ENCODE results near the gene PTX3.

Gene PTX3

DNA sequence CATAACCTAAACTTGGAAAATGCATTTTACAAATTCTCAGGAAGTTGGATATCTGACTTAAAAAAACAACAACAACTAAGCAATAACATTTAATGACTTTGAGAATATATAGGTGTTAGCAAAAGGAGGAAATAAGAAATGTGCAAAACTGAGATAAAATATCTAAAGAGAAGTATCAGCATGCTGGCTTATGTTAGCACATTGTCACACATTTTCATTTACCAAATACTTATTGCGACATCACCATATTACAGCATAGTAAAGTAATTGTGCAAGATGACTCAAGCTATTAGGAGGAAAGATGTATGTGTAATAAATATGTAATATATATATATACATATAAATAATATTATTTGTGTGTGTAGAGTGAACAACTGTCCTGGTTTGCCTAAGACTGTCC is 9.2 kb downstream of the PTX3 start:
- Histone ChIP-seq H3K27ac (ENCODE audit: low read depth, low read length) (peak overlapping the region; percentile 77), H3K27me3 (ENCODE audit: insufficient read depth, low read length) (no peaks in the 10 kb centered on the region), H3K36me3 (ENCODE audit: insufficient read depth, low read length) (peaks cover 20% of the 10 kb centered on the region), H3K4me1 (ENCODE audit: control insufficient read depth, insufficient read depth, low read length, unreplicated experiment) (peaks cover 40% of the 10 kb centered on the region), H2AFZ (ENCODE audit: low read length, unreplicated experiment) (no peak overlapping the region), H3K79me2 (ENCODE audit: control insufficient read depth, insufficient read depth, low read length, unreplicated experiment) (peaks cover 12% of the 10 kb centered on the region), H3K4me3 (ENCODE audit: low read depth, low read length) (no peak overlapping the region)

DNA sequence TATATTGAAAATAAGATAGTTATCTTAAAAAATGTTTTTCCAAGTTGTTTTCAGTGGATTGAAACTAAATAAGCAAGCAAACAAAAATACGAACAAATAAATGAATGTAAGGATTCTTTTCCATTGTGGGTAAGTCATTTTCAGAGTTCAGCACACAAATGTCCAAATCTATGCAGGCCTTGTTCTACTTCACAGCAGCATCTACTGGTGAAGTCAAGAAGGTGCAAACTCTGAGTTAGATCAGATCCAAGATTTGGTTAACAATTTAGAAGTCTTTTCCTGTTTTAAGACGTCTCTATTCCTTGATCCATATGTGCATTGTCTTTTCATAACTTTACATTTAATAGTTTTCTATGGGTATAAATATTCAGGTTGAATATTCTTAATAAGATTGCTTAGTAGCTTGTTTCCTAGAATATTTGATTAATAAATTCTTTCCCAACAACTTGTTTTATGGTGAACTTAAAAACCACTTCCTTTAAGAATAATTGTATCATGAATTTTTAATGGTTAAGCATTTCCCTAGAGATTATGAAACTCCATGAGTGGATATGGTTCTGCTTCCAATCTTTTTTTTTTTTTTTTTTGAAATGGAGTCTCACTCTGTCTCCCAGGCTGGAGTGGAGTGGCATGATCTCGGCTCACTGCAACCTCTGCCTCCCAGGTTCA is 10.5 kb downstream of the PTX3 start:
- peaks cover 10% of the 10 kb centered on the region for H3K36me3 ChIP-seq (ENCODE audit: insufficient read depth, low read length)
- H3K27ac ChIP-seq (ENCODE audit: low read depth, low read length) = peak overlapping the region; percentile 77
- peaks cover 30% of the 10 kb centered on the region for H3K4me1 ChIP-seq (ENCODE audit: control insufficient read depth, insufficient read depth, low read length, unreplicated experiment)
- no peaks in the 10 kb centered on the region for H3K27me3 ChIP-seq (ENCODE audit: insufficient read depth, low read length)
- H2AFZ ChIP-seq (ENCODE audit: low read length, unreplicated experiment) = no peak overlapping the region
- no peaks in the 10 kb centered on the region for H3K79me2 ChIP-seq (ENCODE audit: control insufficient read depth, insufficient read depth, low read length, unreplicated experiment)
- no peak overlapping the region for H3K4me3 ChIP-seq (ENCODE audit: low read depth, low read length)

DNA sequence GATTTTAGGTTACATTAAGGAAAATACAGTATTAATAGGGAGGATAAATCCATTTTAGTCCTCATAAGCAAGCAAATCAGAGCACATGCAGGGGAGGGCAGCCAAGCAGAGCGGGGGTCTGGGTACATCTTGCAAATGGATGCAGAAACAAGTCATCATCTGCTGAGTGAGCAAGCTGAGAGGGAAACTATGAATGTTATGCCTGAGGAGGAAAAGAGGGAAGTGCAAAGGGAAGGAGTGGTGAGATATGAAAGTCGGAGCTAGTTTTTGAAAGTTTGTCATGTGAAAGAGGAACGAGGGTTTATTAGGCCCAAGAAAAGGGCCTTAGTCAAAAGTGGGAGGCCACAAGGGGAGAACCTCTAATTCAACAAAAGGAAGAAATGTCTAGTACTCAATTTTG is 15.4 kb downstream of the PTX3 start:
- Histone ChIP-seq H3K4me3 (ENCODE audit: low read depth, low read length) (no peak overlapping the region), H3K27me3 (ENCODE audit: insufficient read depth, low read length) (no peaks in the 10 kb centered on the region), H3K27ac (ENCODE audit: low read depth, low read length) (no peak overlapping the region), H3K4me1 (ENCODE audit: control insufficient read depth, insufficient read depth, low read length, unreplicated experiment) (peaks cover 3% of the 10 kb centered on the region), H3K79me2 (ENCODE audit: control insufficient read depth, insufficient read depth, low read length, unreplicated experiment) (no peaks in the 10 kb centered on the region), H2AFZ (ENCODE audit: low read length, unreplicated experiment) (no peak overlapping the region), H3K36me3 (ENCODE audit: insufficient read depth, low read length) (peaks cover 6% of the 10 kb centered on the region; the same call in 1 of the 2 replicates)

DNA sequence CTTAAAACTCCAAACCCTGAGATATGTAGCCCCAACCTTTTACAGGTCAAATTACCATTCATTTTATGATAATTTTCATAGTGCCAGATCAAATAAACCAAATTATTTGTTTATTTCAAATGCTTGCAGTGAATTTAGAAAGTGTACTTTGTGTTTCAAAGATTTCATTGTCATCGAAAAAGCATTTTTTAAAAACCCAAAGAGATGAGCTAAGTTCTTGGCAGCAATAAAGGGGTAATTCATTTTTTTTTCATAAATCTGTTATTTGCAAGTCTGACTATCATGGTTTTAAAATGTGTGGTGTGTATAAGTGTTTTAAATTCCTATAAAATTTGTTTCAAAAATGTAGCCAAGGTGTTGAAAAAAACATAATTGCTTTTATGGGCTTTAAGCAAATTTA is 17.2 kb downstream of the PTX3 start:
- H3K79me2 ChIP-seq (ENCODE audit: control insufficient read depth, insufficient read depth, low read length, unreplicated experiment) = no peaks in the 10 kb centered on the region

DNA sequence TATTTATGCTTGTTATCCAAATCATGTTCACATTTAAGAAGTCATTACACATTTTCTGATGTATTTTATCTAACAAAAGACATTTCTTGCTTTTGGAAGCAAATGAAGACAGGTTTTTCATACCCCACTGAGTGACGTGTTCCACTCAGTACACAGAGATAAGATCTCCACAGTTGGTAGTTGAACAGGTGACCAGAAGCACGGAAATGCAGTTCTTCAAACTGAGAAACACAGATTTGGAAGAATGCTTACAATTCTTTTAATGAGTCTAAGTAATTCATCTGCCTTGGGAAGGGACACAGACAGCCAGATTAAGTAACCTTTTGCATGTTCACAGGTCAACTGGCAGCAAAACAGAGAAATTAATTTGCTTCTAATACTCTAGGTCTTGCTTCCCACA is 23.1 kb downstream of the PTX3 start:
- Histone ChIP-seq H3K27me3 (ENCODE audit: insufficient read depth, low read length) (no peaks in the 10 kb centered on the region), H3K79me2 (ENCODE audit: control insufficient read depth, insufficient read depth, low read length, unreplicated experiment) (no peaks in the 10 kb centered on the region), H3K36me3 (ENCODE audit: insufficient read depth, low read length) (peaks cover 22% of the 10 kb centered on the region; the same call in 1 of the 2 replicates), H3K4me3 (ENCODE audit: low read depth, low read length) (no peak overlapping the region), H2AFZ (ENCODE audit: low read length, unreplicated experiment) (no peak overlapping the region), H3K27ac (ENCODE audit: low read depth, low read length) (no peak overlapping the region), H3K4me1 (ENCODE audit: control insufficient read depth, insufficient read depth, low read length, unreplicated experiment) (peaks cover 27% of the 10 kb centered on the region)

More for the DNA sequence above, 17.2 kb downstream of the PTX3 start:
- Histone ChIP-seq H3K36me3 (ENCODE audit: insufficient read depth, low read length) (peaks cover 12% of the 10 kb centered on the region; the same call in 1 of the 2 replicates), H3K4me1 (ENCODE audit: control insufficient read depth, insufficient read depth, low read length, unreplicated experiment) (no peaks in the 10 kb centered on the region), H2AFZ (ENCODE audit: low read length, unreplicated experiment) (no peak overlapping the region), H3K27ac (ENCODE audit: low read depth, low read length) (no peak overlapping the region), H3K27me3 (ENCODE audit: insufficient read depth, low read length) (no peaks in the 10 kb centered on the region), H3K4me3 (ENCODE audit: low read depth, low read length) (no peak overlapping the region)

DNA sequence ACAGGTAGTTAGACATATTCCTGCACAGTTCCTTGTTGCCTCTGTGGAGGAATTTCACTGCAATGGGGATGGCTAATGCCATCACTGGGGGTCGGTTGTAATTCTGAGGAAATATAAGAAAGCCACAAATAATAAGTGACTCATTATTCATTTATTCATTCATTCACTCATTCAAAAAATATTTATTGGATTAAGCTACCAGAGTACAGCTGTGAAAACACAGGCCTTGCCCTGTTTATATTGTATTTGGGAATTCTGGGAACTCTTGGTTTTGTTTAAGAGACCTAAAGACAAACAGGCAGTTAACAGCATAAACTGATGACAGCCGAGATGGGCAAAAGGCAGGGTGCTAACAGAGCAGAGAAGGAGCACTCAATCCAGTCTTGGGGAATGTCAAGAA is 23.6 kb downstream of the PTX3 start:
- peak overlapping the region; percentile 22; the same call in 1 of the 2 replicates for H3K27ac ChIP-seq (ENCODE audit: low read depth, low read length)
- H2AFZ ChIP-seq (ENCODE audit: low read length, unreplicated experiment) = no peak overlapping the region
- H3K27me3 ChIP-seq (ENCODE audit: insufficient read depth, low read length) = no peaks in the 10 kb centered on the region

DNA sequence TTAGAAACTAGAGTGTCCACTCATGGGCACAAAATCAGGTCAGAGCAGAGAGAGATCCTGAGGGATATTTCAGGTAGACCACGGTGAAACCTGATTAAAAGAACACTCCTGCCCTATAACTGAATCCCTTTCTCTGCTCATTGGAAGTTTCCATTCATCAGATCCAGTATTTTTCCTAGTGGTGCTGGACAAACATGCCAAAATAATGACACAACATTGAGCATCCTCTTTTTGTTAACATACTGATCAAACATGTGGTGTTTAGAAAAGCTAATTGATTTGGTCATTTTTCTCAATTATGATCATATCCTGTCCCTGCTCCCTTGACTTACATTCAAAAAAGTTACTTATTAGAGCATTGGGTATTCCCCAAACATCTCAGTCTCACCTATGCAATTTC is 27.2 kb downstream of the PTX3 start:
- Histone ChIP-seq H3K36me3 (ENCODE audit: insufficient read depth, low read length) (peaks cover 17% of the 10 kb centered on the region; the same call in 1 of the 2 replicates), H3K4me1 (ENCODE audit: control insufficient read depth, insufficient read depth, low read length, unreplicated experiment) (peaks cover 45% of the 10 kb centered on the region), H3K27ac (ENCODE audit: low read depth, low read length) (no peak overlapping the region), H3K27me3 (ENCODE audit: insufficient read depth, low read length) (no peaks in the 10 kb centered on the region), H3K4me3 (ENCODE audit: low read depth, low read length) (no peak overlapping the region), H2AFZ (ENCODE audit: low read length, unreplicated experiment) (no peak overlapping the region), H3K79me2 (ENCODE audit: control insufficient read depth, insufficient read depth, low read length, unreplicated experiment) (no peaks in the 10 kb centered on the region)

More for the DNA sequence above, 23.6 kb downstream of the PTX3 start:
- H3K4me1 ChIP-seq (ENCODE audit: control insufficient read depth, insufficient read depth, low read length, unreplicated experiment) = peaks cover 27% of the 10 kb centered on the region
- H3K36me3 ChIP-seq (ENCODE audit: insufficient read depth, low read length) = peaks cover 22% of the 10 kb centered on the region; the same call in 1 of the 2 replicates
- H3K4me3 ChIP-seq (ENCODE audit: low read depth, low read length) = no peak overlapping the region; the same call in 1 of the 2 replicates
- no peaks in the 10 kb centered on the region for H3K79me2 ChIP-seq (ENCODE audit: control insufficient read depth, insufficient read depth, low read length, unreplicated experiment)

DNA sequence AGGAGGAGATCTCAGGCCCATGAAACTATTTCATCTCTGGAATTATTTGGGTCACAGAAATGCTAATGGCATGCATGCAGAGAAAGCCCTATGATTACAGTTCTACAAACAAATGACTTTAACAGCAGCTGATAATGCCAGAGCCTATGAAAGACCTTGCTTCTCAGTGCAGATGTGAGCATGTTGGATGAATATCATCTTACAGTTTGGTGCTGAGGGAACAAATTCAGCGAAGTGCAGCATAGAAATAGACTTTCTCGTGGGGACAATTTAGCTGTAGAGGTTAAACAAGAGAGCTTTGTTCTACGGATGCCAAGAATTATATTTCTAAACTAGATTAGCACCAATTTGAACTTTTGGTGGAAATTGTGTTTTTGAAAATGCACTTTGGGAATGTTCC is 27.7 kb downstream of the PTX3 start:
- Histone ChIP-seq H3K36me3 (ENCODE audit: insufficient read depth, low read length) (peaks cover 12% of the 10 kb centered on the region; the same call in 1 of the 2 replicates), H3K79me2 (ENCODE audit: control insufficient read depth, insufficient read depth, low read length, unreplicated experiment) (no peaks in the 10 kb centered on the region), H3K4me1 (ENCODE audit: control insufficient read depth, insufficient read depth, low read length, unreplicated experiment) (peaks cover 47% of the 10 kb centered on the region), H3K27ac (ENCODE audit: low read depth, low read length) (no peak overlapping the region), H3K27me3 (ENCODE audit: insufficient read depth, low read length) (no peaks in the 10 kb centered on the region), H2AFZ (ENCODE audit: low read length, unreplicated experiment) (no peak overlapping the region), H3K4me3 (ENCODE audit: low read depth, low read length) (no peak overlapping the region)

DNA sequence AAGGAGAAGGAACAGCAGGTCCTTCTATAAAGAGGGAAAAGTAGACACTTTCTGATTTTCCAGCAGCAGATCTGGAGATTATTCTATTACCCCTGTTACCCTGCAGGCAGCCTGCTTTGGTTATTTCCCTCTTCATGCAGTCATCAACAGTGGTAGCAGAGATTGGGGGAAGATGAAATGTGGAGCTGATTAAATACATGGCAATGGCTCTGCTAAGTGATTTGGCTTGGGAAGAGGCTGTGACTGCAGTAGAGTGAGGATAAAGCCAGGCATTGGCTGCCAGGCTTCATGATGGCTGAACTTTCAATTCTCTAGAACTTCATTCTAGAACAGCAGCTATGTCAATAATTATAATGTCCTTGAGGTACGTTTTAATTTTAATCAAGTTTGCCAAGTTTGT is 29.1 kb downstream of the PTX3 start:
- Histone ChIP-seq H3K4me3 (ENCODE audit: low read depth, low read length) (no peak overlapping the region), H3K4me1 (ENCODE audit: control insufficient read depth, insufficient read depth, low read length, unreplicated experiment) (peaks cover 38% of the 10 kb centered on the region), H3K79me2 (ENCODE audit: control insufficient read depth, insufficient read depth, low read length, unreplicated experiment) (no peaks in the 10 kb centered on the region), H3K36me3 (ENCODE audit: insufficient read depth, low read length) (peaks cover 7% of the 10 kb centered on the region; the same call in 1 of the 2 replicates), H3K27ac (ENCODE audit: low read depth, low read length) (no peak overlapping the region), H3K27me3 (ENCODE audit: insufficient read depth, low read length) (no peaks in the 10 kb centered on the region), H2AFZ (ENCODE audit: low read length, unreplicated experiment) (no peak overlapping the region)

DNA sequence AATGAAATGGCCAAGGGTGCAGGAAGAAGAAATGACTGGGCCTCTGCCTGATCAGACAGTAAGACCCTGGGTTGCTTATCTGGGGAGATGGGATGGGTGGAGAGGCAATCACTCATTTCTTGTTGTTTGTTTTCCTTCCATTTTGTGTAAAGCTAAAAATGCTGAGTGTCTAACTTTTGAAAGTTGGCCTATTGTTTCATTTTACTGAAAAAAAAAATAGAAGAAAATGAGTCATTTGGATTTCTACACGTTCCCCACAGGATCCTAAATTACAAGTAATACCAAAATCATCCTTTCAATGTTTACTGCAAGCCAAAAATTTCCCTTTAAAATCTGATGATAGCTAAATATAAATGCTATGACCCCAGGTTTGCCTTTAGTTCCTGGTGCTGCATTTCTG is 30.6 kb downstream of the PTX3 start:
- no peaks in the 10 kb centered on the region for H3K79me2 ChIP-seq (ENCODE audit: control insufficient read depth, insufficient read depth, low read length, unreplicated experiment)
- peaks cover 7% of the 10 kb centered on the region; the same call in 1 of the 2 replicates for H3K36me3 ChIP-seq (ENCODE audit: insufficient read depth, low read length)
- peak overlapping the region; percentile 35 for H3K27ac ChIP-seq (ENCODE audit: low read depth, low read length)
- no peaks in the 10 kb centered on the region for H3K27me3 ChIP-seq (ENCODE audit: insufficient read depth, low read length)
- H3K4me3 ChIP-seq (ENCODE audit: low read depth, low read length) = no peak overlapping the region
- peaks cover 32% of the 10 kb centered on the region for H3K4me1 ChIP-seq (ENCODE audit: control insufficient read depth, insufficient read depth, low read length, unreplicated experiment)
- H2AFZ ChIP-seq (ENCODE audit: low read length, unreplicated experiment) = peak overlapping the region; percentile 69

All from ACC112 (cell line).